ENCODE measurements around the gene SPOCK1. TPM values are rescaled to one million over a fixed set of nuclear protein-coding genes. Genes with fewer than 3 reads are reported as not detected.

SPOCK1 gene
- total RNA-seq, 2 experiments from 2014 or later = not detected

GRCh38 chr5:137325721-137326120 lies 173.4 kb downstream of the SPOCK1 start:
- Mint-ChIP-seq H3K27ac (no peak overlapping the region), H3K9me3 (no peaks in the 10 kb centered on the region), H3K36me3 (ENCODE audit: low read depth) (no peaks in the 10 kb centered on the region), H3K27me3 (peaks cover 5% of the 10 kb centered on the region), H3K4me1 (ENCODE audit: low read depth) (no peaks in the 10 kb centered on the region), H3K4me3 (no peak overlapping the region)
- ChIA-PET POLR2A (no interaction called here), CTCF (no interaction called here)
- DNase-seq (no peak), ATAC-seq (no peak)
- no peak for TF ChIP-seq CTCF (IDR thresholded peaks at IDR 0.05)
- intact Hi-C loops (cut with micrococcal nuclease) = no loop called here

- no peaks in the 10 kb centered on the region for H3K36me3 Mint-ChIP-seq (ENCODE audit: low read depth)
- ChIA-PET POLR2A (no interaction called here), CTCF (interaction anchor here (0.7 to 2.8 kb wide), 32 partner anchors 10 to 318 kb away, joined by 3 to 26 read pairs (median 4); partner anchors contain the start of gene SPOCK1)
- intact Hi-C loops (cut with micrococcal nuclease) = no loop called here
- peak; percentile 27 for DNase-seq
- TF ChIP-seq CTCF (IDR thresholded peaks at IDR 0.05) = peak; percentile 58
- no peak for ATAC-seq
- H3K9me3 Mint-ChIP-seq = no peaks in the 10 kb centered on the region
- H3K4me3 Mint-ChIP-seq = no peak overlapping the region
- H3K27me3 Mint-ChIP-seq = peaks cover 7% of the 10 kb centered on the region
- H3K27ac Mint-ChIP-seq = no peak overlapping the region
- H3K4me1 Mint-ChIP-seq (ENCODE audit: low read depth) = no peaks in the 10 kb centered on the region
Measured at GRCh38 chr5:137320056-137321045, 178.8 kb downstream of the SPOCK1 start.

- Mint-ChIP-seq H3K4me3 (no peak overlapping the region), H3K27ac (no peak overlapping the region), H3K4me1 (ENCODE audit: low read depth) (no peaks in the 10 kb centered on the region), H3K9me3 (no peaks in the 10 kb centered on the region), H3K27me3 (peaks cover 5% of the 10 kb centered on the region), H3K36me3 (ENCODE audit: low read depth) (no peaks in the 10 kb centered on the region)
- no peak for TF ChIP-seq CTCF (IDR thresholded peaks at IDR 0.05)
- ATAC-seq (no peak), DNase-seq (no peak)
- ChIA-PET POLR2A (no interaction called here), CTCF (interaction anchor here (1.0 kb wide), 1 partner anchor 173 kb away, joined by 3 read pairs; no protein-coding TSS in a partner anchor)
- intact Hi-C loops (cut with micrococcal nuclease) = loop anchor here (5.0 kb wide), 1 partner anchor 179 kb away; the partner anchor contains the start of gene SPOCK1
Measured at GRCh38 chr5:137318027-137318426, 181.1 kb downstream of the SPOCK1 start.

- Mint-ChIP-seq H3K4me1 (ENCODE audit: low read depth) (no peaks in the 10 kb centered on the region), H3K27me3 (peaks cover 3% of the 10 kb centered on the region), H3K9me3 (no peaks in the 10 kb centered on the region), H3K27ac (no peak overlapping the region), H3K36me3 (ENCODE audit: low read depth) (no peaks in the 10 kb centered on the region), H3K4me3 (no peak overlapping the region)
- intact Hi-C loops (cut with micrococcal nuclease) = loop anchor here (5.0 kb wide), 1 partner anchor 181 kb away; the partner anchor contains the start of gene SPOCK1
- no peak for TF ChIP-seq CTCF (IDR thresholded peaks at IDR 0.05)
- ChIA-PET POLR2A (no interaction called here), CTCF (no interaction called here)
- no peak for ATAC-seq
- DNase-seq = no peak
Measured at GRCh38 chr5:137316346-137316736, 182.8 kb downstream of the SPOCK1 start.
